Stimulated activated CD4-positive, alpha-beta T cell treated with anti-CD3 and anti-CD28 coated beads, Interleukin-4, amount 100 ng/mL, for 48 hours (primary cell): Measurements from ENCODE around the gene CCDC7.
"Not testable (repeated sequence)": the region's sequence is repeated elsewhere in the genome, so short reads cannot be mapped to it uniquely, and the experiment has no call there.

Source experiments
- DNase-seq, 2 donors: peaks; one replicate each; pipeline ENCODE4 v3.0.0-alpha.2; 2020; ENCODE audit warnings: low read depth in 2 of 2

Gene CCDC7

DNA sequence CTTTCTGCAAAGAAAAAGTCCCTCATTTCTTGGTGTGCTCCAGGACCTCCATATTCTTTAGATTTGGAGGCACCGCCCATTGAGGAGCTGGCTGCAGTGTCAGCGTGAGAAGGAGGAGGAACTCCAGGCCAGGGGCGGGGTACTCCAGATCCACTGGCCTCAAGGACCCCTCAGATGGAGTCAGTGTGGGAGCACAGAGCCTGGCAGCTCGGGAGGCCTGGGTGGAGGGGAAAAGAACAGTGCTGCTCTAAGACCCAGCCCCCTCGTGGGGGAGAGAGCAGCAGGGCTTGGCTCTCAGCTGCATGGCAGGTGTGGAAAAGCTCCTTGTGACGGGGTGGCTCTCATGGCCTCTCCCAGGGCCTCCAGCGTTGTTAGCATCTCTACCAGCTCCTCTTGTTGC is 441.5 kb downstream of the CCDC7 start:
- DNase-seq, result no peak

- DNase-seq, result no peak
These were observed 442.4 kb downstream of the CCDC7 start for GRCh38 chr10:32888161-32888927.

DNA sequence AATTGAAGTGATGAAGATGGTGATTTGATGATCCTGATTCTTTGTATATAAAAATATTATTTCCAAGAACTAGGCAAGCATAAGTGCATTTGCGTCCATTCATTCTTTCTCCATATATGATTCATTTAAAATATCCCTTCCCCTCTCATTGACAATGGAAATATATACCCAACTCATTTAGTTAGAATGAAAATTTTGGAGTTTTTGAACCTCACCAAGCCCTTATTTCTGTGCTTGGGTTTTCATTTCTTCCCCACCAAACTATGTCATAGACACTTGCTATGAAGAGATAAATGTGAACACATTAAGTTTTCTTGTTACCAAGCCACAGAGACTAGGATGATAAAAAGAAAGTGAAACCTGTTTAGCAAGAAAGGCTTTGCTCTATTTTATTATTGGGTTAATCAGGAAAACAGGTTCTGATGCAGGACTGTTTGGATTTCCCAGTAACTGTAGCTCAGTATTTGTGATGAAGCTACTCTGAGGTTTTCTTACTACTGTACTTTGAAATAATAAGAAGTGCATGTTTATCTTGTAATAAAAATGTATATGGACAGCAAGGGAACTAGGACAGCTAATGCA is 443.8 kb downstream of the CCDC7 start:
- no peak for DNase-seq

GRCh38 chr10:32890444-32890843 is 444.5 kb downstream of the CCDC7 start:
- no peak for DNase-seq

DNA sequence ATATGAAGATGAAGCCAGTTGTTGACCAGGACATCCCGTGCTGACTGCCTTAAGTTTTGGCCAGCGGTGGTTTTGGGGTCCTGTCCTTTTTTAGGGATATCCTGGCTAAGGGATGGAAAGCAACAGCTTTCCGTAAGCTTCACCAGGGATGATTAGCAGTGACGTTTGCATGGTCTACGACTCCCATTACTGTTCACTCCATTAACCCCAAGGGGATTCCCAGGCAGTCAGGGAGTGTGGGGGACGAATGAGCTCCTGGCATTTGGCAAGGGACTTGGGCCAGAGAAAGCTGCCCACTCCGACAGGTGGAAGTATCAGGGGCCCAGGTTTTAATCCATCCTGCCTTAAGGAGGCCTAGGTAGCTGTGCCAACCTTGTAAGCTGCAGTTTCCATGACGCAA is 445.3 kb downstream of the CCDC7 start:
- DNase-seq, result no peak

GRCh38 chr10:32893434-32893833 is 447.5 kb downstream of the CCDC7 start:
- no peak for DNase-seq

- no peak for DNase-seq
These were observed 448.1 kb downstream of the CCDC7 start for GRCh38 chr10:32893916-32894664.

GRCh38 chr10:32895200-32895968 is 449.4 kb downstream of the CCDC7 start:
- DNase-seq, result not testable (repeated sequence)

- no peak for DNase-seq
These were observed 455.9 kb downstream of the CCDC7 start for GRCh38 chr10:32901815-32902214.

GRCh38 chr10:32905466-32905865 is 459.5 kb downstream of the CCDC7 start:
- no peak for DNase-seq

DNA sequence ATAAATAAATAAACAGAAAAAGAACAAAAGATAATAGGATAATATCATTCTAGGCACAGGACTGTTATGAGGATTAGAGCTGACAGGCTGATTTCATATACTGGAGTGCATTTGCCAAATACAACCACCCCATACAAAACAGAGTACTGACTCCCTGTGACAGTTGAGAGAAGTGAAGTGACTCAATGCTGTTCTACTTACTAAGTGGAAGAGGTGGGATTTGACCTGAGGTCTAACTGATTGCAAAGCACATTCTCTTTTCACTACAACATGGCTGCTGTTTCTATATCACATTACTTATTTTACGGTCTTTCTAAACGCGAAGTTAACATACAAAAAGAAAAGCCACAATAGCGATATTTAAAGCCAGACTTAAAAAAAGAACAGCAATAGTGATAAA is 460.7 kb downstream of the CCDC7 start:
- no peak for DNase-seq

- DNase-seq, result no peak
These were observed 463.5 kb downstream of the CCDC7 start for GRCh38 chr10:32909456-32909855.

GRCh38 chr10:32909970-32910369 is 464.0 kb downstream of the CCDC7 start:
- not testable (repeated sequence) for DNase-seq

- DNase-seq, result no peak
These were observed 465.5 kb downstream of the CCDC7 start for GRCh38 chr10:32911285-32912016.

DNA sequence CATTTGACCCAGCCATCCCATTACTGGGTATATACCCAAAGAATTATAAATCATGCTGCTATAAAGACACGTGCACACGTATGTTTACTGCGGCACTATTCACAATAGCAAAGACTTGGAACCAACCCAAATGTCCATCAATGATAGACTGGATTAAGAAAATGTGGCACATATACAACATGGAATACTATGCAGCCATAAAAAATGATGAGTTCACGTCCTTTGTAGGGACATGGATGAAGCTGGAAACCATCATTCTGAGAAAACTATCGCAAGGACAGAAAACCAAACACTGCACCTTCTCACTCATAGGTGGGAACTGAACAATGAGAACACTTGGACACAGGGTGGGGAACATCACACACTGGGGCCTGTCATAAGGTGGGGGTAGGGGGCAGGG is 471.9 kb downstream of the CCDC7 start:
- not testable (repeated sequence) for DNase-seq

DNA sequence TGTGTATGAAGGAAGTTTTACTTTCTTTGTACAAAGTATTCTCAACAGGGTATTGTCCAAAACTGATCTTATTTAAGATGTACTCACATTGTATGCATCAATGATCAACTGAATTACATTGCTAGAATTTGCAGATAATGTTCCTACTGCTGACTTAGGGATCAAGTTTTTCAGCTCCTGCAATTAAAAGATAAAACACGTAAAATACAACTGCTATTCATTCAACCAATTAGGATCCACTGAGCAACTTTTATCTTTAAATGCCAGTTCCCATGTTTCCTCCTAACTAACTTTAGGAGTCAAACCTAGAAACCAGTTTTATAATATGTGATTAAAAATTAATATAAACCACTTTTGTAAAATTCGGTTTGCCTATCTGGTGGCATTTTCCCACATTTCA is 476.2 kb downstream of the CCDC7 start:
- DNase-seq, result no peak

DNA sequence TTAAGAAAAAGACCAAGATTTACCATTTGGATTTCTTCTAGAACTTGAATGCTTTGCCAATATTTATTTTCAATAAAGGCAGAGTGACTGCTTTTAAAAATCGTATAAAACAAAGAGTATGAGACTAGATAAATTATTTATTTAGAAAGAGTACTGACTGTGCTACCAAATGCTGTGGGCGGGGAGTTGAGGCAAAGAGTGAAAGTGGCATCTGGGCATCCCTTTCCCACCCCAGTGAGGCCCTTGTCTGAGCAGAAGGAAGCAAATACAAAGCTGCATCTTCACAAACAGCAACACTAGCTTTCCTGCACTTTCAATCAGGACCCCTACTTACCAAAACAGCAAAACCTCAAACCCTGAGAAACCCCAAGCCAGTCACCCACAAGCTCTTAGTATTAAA is 477.2 kb downstream of the CCDC7 start:
- DNase-seq, result no peak

DNA sequence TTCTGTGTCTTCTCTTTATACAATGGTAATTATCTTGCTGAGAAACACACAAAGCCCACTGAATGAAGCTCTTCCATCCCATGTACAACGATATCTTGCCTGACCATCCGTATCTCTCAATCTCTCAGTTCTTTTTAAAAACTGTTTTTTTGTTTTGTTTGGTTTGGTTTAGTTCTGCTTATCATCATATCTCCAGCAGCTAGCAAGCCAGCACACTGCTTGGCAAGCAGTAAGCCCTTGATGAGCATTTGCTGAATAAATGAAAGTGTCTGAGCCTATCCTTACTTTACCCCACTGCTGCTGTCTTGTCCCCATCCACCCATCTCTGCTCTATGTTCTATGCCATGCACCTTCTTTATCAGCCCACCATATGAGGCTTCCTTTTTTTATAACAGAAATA is 477.9 kb downstream of the CCDC7 start:
- no peak for DNase-seq
